Non-pigmented ciliary epithelial cell (primary cell): ENCODE data around the gene KCNMA1.

Source experiments
- DNase-seq: peaks from one replicate; pipeline ENCODE4 v3.0.0-alpha.2; 2010; ENCODE audit warnings: low read depth

The KCNMA1 gene

GRCh38 chr10:77152256-77152655, 485.4 kb downstream of the KCNMA1 start:
- DNase-seq: no peak

GRCh38 chr10:77151408-77151807, 486.2 kb downstream of the KCNMA1 start:
- no peak for DNase-seq

DNA sequence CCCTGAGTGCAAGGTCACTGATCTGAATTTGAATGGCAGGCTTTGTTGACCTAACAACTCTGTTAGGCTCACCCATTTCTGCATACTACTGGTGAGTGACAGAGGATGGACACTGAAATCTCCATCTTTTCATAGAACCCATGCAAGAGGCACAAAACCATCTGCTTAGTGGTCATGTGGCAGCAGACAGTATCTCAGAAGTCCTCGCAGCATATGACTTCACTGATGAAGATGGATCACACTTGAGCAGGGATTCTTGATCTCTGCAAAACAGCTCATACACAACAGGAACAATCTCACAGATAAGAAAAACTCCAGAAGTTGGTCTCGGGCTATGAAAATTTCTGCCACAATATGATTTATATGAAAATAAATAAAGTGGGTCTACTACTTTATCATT, 487.9 kb downstream of the KCNMA1 start:
- no peak for DNase-seq

GRCh38 chr10:77149001-77149400, 488.6 kb downstream of the KCNMA1 start:
- no peak for DNase-seq

GRCh38 chr10:77147871-77148270, 489.7 kb downstream of the KCNMA1 start:
- no peak for DNase-seq

DNA sequence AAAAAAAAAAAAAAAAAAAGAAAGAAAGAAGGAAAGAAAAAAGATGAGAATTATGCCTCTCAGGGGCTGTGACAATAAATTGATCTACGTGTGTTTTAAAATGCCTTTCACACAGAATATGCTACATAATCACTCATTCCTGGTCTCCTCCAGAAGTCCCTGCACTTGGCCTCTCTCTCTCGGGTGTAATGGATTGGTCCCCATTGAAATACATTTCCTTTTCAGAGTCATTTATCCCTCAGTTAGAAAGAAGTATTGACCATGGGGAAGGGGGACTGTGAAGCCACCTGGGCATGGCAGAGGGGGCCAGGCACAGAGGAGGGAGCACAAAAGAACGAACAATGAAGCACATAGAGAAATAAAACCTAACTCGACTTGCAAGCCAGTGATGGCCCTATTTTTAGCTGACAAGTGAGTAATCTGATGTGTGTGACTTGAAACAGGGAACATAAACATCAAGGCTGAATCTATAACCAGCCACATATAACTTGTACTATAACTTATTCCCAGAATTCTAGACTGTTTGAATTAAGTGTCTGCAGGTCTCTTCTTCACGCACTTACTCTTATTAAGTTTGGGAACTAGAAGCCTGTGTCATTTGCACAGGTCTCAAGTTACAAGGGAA, 490.8 kb downstream of the KCNMA1 start:
- no peak for DNase-seq

GRCh38 chr10:77144656-77145055, 493.0 kb downstream of the KCNMA1 start:
- DNase-seq: no peak

- DNase-seq: no peak
These were observed 498.1 kb downstream of the KCNMA1 start for GRCh38 chr10:77139252-77140160.

GRCh38 chr10:77138541-77138940, 499.1 kb downstream of the KCNMA1 start:
- no peak for DNase-seq

GRCh38 chr10:77135555-77135954, 502.1 kb downstream of the KCNMA1 start:
- DNase-seq: no peak

GRCh38 chr10:77131214-77131613, 506.4 kb downstream of the KCNMA1 start:
- peak; percentile 10 for DNase-seq

DNA sequence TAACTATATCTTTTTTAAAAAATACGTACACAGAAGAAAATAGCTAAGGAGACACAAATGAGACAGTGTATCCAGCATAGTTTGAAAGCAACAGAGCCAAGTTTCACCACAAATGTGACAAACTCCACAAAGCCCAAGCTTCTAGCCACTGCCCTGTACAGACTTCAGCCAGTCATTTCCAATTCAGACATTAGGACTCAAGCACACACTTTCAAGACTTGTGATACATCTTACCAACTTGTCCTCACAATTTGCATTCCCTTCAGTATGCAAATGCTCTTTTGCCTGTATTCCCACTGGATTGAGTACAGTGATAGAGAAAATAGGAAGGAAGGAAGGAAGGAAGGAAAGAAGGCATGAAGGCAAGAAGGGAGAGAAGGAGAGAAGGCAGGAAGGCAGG, 510.4 kb downstream of the KCNMA1 start:
- no peak for DNase-seq

- DNase-seq: no peak
These were observed 512.4 kb downstream of the KCNMA1 start for GRCh38 chr10:77125231-77125630.

DNA sequence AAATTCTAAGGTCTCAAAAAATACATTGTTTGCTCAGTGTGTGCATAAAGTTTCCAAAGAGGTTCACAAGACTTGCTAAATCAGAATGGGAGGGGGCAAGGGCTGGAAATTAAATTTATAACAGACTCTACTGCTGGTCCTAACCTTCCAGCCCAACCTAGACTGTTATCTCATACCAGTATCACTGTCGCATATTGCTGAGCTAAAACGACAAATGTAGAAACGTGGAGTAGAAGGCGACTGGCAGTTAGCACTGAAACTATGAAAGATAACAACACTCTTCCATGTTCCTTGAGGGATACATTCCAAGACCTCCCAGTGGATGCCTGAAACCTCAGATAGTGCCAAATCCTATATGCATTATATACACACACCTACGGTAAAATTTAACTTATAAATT, 514.3 kb downstream of the KCNMA1 start:
- DNase-seq: no peak

DNA sequence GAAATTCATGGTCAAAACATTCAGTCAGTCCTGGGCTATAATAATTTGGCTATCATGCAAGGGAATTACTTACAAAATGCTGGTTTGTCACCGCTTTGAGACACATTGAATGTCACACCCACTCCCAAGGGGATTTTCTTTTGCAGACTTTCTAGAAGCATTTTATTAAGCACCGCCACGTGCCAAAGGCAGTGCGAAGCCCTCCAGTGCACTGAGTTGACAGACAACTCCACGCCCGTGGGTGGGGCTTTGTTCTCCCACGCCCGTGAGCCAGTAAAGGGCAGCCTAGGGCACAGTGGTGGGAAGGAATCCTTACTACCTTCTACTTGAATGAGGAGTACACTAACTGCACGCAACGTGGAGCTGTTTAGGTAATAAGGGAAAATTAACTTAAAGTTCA, 515.8 kb downstream of the KCNMA1 start:
- DNase-seq: no peak

GRCh38 chr10:77120666-77121376, 516.8 kb downstream of the KCNMA1 start:
- no peak for DNase-seq

DNA sequence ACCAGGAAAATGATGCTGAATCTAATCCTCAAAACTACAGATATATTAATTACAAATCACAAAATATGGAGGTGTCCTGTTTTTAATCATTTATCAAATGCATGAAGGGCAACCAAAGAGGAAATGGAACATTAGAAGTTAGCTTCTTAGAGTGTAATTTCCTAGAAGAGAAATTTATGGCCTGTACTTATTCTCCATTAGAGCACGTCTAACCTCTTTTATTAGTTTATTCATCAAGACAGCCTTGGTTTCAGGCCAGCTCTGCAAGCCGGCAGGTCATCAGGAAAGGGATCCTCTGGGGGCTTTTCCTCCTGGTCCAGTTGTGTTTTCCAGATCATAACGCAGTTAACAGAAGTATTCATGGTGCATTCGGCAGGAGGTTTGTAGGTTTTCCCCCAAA, 517.6 kb downstream of the KCNMA1 start:
- no peak for DNase-seq

DNA sequence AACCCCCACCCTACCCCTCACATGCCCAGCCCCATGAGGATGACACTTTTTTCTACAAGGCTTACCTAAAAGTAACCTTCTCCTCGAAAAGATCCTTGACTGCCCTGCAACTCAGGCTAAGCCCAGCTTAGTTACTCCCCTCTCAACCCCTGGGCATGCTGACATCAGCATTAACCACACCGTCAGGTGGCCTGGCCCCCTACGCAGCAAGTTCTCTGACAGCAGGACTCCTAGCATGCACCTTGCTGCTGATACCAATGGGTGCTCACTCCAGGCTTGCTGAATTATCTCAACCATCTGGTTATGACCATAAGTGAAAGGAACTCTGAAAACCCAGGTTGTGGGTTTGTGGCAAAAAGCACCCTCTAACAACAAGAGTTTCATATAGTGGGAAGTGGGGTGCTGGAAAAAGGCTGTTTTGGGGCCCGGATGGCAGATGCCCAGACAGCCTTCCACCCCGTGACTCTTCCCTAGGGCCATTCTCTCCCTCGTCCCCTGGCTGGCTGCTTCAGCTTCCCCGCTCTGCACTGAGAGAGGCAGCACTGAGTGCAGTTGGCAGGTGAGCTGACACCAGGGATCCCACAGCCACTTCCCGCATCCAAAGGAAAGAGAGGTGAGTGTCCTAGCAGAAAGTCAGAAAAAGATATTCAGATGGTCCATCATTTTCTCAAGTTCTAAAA, 518.9 kb downstream of the KCNMA1 start:
- DNase-seq: no peak

DNA sequence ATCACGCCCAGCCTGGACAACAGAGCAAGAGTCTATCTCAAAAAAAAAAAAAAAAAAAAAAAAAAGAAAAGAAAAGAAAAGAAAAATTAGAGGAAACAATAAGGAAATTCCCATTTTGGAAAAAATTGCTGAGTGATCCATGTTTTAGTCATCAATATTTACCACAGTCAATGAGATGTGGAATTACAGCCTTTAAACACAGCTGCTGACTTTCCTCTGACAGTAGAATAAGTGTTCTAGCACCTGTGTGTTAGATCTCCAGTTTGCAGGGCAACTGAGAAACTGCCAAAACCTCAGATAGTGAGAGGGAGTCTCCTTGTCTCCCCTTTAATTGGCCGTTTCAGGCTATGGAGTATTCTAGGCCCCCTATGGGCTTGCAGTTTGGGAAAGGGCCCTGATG, 520.1 kb downstream of the KCNMA1 start:
- DNase-seq: no peak

- DNase-seq: no peak
These were observed 520.7 kb downstream of the KCNMA1 start for GRCh38 chr10:77116904-77117303.

DNA sequence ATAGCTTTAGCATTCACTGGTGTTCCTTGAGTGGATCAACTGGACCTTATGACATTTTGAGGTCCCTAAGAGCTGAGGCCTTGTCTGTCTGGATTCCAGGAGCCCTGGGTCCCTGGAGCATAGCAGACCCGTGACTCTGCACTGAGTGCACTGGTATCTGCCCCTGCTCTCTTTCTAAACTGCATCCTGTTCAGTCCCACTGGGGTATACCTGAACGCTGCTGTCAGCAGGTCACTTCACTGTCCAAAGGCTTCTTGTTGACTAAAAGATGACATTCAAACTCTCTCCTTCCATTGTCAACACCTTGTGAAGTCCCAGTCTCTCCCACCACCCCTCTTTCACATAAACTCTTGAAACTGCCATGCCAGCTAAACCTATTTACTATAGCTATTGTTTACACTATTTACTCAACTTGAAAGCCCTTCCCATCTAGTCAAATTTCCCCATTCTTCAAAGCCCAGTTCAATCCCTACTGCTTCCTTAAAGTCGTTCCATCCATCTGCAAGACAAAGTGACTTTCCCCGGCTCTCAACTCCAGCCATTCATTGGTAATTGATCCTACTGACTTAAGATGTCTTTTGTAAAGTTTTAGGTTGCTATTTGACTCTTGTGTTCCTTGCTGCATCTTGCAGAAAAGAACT, 523.3 kb downstream of the KCNMA1 start:
- DNase-seq: no peak
